GM18873 (cell line): Measurements from ENCODE around the gene RBM48.
"Not testable (repeated sequence)": the region's sequence is repeated elsewhere in the genome, so short reads cannot be mapped to it uniquely, and the experiment has no call there.

Experiments used
- ATAC-seq: cut with Tn5 transposase; IDR thresholded peaks from one replicate; pipeline ENCODE4 v1.9.1; 2021; ENCODE audit warnings: mild to moderate bottlenecking, moderate library complexity, moderate number of reproducible peaks; ENCODE audit not compliant: unreplicated experiment, low FRiP score

Gene RBM48

DNA sequence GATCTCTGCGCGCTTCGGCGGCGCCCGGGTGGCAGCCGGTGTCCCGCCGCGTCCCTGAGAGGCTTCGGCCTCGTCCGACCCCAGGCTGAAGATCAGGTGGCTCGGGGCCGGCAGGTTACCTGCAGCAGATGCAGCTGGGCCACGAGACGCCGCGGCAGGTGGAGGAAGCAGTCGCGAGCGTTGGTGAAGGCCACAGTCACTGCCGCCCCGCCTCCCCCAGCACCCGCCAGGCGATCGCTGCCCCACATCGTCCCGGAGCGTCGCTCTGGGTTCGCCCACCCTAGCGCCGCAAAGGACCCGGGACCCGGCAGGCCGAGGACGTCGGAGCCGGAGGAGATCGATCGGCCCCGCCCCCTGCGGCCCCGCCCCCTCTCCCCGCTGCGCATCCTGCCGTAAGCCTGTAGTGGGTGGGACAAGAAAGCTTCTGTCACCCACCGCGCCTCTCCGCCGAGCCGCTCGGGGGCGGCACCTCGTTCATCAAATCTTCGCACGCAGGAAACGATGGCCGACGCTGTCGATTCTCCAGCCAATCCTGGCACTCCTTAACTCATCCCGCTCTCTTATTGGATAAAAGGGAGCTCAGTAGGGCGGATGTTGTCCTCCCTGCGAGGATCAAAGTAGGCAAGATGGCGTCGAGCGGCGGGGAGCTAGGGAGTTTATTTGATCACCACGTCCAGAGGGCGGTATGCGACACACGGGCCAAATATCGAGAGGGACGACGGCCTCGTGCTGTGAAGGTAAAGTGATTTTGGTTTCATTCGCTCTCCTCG lies at the start of gene RBM48, which contains the start of gene PEX1:
RBM48 (plus strand) TSS at position 608 of the 770 bp plus-strand sequence; CDS start at position 627, 19 bp downstream.
PEX1 (minus strand) TSS at position 333 of the 770 bp plus-strand sequence; CDS start at position 248, 85 bp downstream.
- ATAC-seq = peak; percentile 96

GRCh38 chr7:92479146-92479545 lies 49.4 kb upstream of the RBM48 start:
- ATAC-seq = not testable (repeated sequence)

- ATAC-seq = not testable (repeated sequence)
These were observed 45.0 kb upstream of the RBM48 start for GRCh38 chr7:92483624-92484023.

DNA sequence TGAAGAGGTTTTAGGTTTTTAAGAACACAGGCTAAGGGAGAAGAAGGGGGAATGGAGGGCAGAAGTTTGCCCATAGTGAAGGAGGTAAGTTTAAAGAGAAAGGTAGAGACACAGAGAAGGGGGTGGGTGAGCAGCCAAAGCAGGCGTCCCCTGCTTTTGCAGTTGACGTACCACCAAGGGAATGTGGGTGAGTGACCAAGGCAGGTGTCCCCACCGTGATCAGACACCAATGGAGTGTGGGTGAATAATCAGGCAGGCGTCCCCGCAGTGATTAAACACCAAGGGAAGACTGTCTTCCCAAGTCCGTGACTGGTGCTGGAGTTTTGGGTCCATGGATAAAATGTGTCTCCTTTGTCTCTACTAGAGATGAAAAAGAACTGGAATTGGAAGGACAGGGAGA lies 44.4 kb upstream of the RBM48 start:
- ATAC-seq = not testable (repeated sequence)

- ATAC-seq = no peak
These were observed 43.2 kb upstream of the RBM48 start for GRCh38 chr7:92485267-92485892.

DNA sequence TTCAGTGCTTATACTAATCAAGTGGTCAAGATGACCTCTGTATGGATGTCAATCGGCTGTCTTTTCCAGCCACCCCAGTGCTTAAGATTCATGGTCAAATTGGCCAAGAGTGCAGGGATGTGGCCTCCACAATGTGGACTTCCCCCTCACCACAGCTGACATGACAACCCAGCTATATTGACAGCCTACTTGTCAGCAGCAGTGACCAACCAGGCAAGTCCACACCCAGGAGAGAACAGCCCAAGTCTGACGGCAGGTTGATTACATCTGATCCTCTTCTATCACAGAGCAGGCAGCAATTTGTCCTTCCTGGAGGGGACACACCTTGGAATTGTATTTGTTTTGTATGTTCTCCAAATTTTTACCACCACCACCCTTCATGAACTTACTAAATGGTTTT lies 42.6 kb upstream of the RBM48 start:
- ATAC-seq = no peak

GRCh38 chr7:92487804-92488203 lies 40.8 kb upstream of the RBM48 start:
- no peak for ATAC-seq

- no peak for ATAC-seq
These were observed 39.0 kb upstream of the RBM48 start for GRCh38 chr7:92489634-92490033.

DNA sequence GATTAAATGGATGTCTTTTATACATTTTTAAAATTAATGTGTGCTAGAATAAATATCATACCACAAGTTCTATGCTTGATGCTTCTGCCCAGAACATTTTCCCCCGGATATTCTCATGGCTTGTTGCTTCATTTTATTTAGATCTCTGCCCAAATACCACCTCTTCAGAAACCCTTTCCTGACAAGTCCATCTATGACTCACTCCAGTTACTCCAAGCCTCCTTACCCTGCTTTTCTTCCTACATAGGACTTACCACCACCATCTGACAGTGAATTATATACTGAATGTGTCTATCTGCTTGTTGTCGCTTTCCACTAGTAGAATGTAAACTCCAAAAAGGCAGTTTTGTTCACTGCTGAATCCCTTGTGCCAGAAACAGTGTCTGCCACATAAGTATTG lies 31.7 kb upstream of the RBM48 start:
- ATAC-seq = no peak

DNA sequence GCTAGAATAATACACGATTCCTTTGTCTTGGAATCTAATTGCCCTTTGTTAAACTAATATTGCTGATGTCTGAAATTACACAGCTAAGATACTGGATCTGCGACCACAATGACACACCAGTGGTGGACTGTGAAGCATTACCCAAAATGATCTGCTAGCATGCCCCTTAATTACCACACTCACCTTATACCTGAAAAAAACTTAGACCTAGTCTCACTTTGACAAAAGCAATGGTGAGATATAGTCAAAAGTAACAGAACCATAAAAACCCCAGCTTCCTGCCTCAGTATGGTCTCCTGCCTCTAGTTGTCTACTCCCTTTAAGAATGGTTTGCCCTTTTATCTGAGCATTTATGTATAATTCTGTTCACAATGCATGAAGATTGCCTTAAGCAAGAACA lies 30.0 kb upstream of the RBM48 start:
- ATAC-seq = no peak

- no peak for ATAC-seq
These were observed 24.8 kb upstream of the RBM48 start for GRCh38 chr7:92503767-92504166.

- ATAC-seq = no peak
These were observed 24.0 kb upstream of the RBM48 start for GRCh38 chr7:92504563-92504962.

DNA sequence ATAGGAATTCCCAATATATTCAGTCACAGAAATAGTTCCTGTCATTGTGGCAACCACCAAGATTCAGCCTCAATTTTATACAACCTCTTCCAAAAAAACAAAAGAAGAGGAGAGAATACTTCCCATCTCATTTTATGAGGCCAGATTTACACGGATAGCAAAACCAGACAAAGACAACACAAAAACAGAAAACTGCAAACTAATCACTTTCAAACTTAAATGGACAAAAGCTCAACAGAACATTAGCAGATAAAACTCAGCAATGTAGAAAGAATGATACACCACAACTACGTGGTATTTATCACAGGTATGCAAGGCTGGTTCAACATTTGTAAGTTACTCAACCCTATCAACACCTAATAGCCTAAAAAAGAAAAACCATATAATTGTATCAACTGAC lies 22.2 kb upstream of the RBM48 start:
- no peak for ATAC-seq

DNA sequence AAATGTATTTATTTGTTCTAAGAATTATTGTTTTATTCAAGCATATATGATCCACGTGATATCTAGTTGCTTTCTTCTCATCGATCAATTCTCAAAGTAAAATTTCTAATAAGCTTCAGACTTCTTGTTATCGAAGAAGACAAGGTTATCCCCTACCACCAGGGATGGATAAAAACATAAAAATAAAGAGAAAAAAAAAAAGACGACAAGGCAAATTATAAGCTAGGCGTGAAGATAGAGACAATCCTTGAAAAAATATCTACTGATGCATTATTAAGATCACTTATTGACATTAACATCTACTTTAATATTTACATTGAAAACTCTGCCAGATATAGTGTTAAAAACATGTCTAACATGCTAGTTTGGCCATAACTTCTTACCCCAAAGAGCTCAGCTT lies 19.6 kb upstream of the RBM48 start:
- no peak for ATAC-seq

GRCh38 chr7:92513167-92513902 lies 15.3 kb upstream of the RBM48 start:
- no peak for ATAC-seq

DNA sequence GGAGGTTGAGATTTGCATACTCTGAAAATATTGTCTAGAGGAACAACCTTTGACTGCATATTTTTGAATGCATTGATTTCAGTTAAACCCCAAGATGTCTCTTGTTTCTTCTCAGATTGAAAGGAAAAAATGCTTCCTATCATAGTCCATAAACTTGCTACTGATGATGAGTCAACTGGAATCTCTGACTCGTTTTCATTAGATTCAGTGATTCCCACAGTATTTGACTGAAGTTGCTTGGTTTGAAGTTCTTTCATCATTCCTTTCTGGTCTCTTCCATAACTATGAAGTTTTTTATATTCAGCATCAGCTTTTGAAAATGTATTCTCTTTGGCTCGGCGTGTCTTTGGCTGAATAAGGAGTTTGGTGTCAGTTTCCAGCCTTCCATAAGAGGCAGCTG lies 11.0 kb upstream of the RBM48 start:
- ATAC-seq = no peak

GRCh38 chr7:92520024-92520423 lies 8.6 kb upstream of the RBM48 start:
- ATAC-seq = no peak

GRCh38 chr7:92523110-92523509 lies 5.5 kb upstream of the RBM48 start:
- no peak for ATAC-seq

GRCh38 chr7:92527300-92528187 lies 1.1 kb upstream of the RBM48 start:
- no peak for ATAC-seq

DNA sequence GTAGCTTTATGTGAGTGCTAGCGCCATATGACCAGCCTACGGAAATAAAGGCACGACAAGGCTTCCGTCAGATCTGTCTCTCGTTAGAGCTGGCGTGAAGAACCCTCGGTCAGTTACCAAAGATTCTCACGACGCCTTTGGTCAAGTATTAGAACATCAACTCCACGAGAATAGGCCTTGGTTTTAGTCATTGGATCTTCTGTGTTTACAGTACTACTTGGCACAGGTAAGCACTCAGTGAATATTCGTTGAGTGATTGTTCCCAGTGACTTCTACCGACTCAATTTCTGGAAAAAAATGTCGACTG lies 316 bp downstream of the RBM48 start:
- ATAC-seq = no peak
